H9 (cell line): Measurements from ENCODE around the gene SAG. TPM values are rescaled to one million over a fixed set of nuclear protein-coding genes. Genes with fewer than 3 reads are reported as not detected.

Source experiments
- DNase-seq: peaks from one replicate; pipeline ENCODE4 v3.0.0-alpha.2; 2017
- H2AFZ ChIP-seq: one replicate; pipeline ENCODE4 v1.6.1; 2013; ENCODE audit warnings: mild to moderate bottlenecking, low read length, control low read depth, moderate library complexity
- H2AK5ac ChIP-seq: 2 replicates; pipeline ENCODE4 v1.6.1; 2013; ENCODE audit warnings: low read length, control low read depth, mixed read lengths; ENCODE audit not compliant: insufficient read length
- H2BK120ac ChIP-seq: one replicate; pipeline ENCODE4 v1.6.1; 2013; ENCODE audit warnings: low read depth, mild to moderate bottlenecking, low read length, control low read depth, inconsistent platforms; ENCODE audit not compliant: poor library complexity, severe bottlenecking
- H2BK12ac ChIP-seq: 2 replicates; pipeline ENCODE4 v1.6.1; 2013; ENCODE audit warnings: low read length, control low read depth, mixed read lengths, low read depth; ENCODE audit not compliant: insufficient read length
- H2BK15ac ChIP-seq: 2 replicates; pipeline ENCODE4 v1.6.1; 2013; ENCODE audit warnings: low read depth, low read length, control low read depth
- H2BK20ac ChIP-seq: one replicate; pipeline ENCODE4 v1.6.1; 2013; ENCODE audit warnings: low read depth, mild to moderate bottlenecking, low read length, control low read depth, inconsistent platforms; ENCODE audit not compliant: poor library complexity, severe bottlenecking
- H2BK5ac ChIP-seq: 2 replicates; pipeline ENCODE4 v1.6.1; 2013; ENCODE audit warnings: low read length, control low read depth, mixed read lengths; ENCODE audit not compliant: insufficient read length
- H3K14ac ChIP-seq: 2 replicates; pipeline ENCODE4 v1.6.1; 2013; ENCODE audit warnings: low read length, control low read depth; ENCODE audit not compliant: insufficient read depth
- H3K18ac ChIP-seq: 2 replicates; pipeline ENCODE4 v1.6.1; 2013; ENCODE audit warnings: low read depth, mild to moderate bottlenecking, mixed read lengths, low read length, control low read depth; ENCODE audit not compliant: insufficient read length
- H3K23ac ChIP-seq: 2 replicates; pipeline ENCODE4 v1.6.1; 2013; ENCODE audit warnings: low read length, control low read depth, mixed read lengths, low read depth; ENCODE audit not compliant: insufficient read length
- H3K23me2 ChIP-seq: 2 replicates; pipeline ENCODE4 v1.6.1; 2013; ENCODE audit warnings: low read depth, mild to moderate bottlenecking, mixed read lengths, low read length, control low read depth; ENCODE audit not compliant: insufficient read length, poor library complexity, severe bottlenecking
- H3K27ac ChIP-seq: 2 replicates; pipeline ENCODE4 v1.5.1; 2013; ENCODE audit warnings: low read length, control low read depth, mixed read lengths, low read depth; ENCODE audit not compliant: insufficient read length
- H3K27me3 ChIP-seq: 2 replicates; pipeline ENCODE4 v1.6.1; 2013; ENCODE audit warnings: low read length, control low read depth, inconsistent platforms; ENCODE audit not compliant: insufficient read depth
- H3K4ac ChIP-seq: 2 replicates; pipeline ENCODE4 v1.6.1; 2013; ENCODE audit warnings: low read depth, mild to moderate bottlenecking, control low read depth, inconsistent platforms, low read length, moderate library complexity
- H3K4me1 ChIP-seq: 2 replicates; pipeline ENCODE4 v1.6.1; 2013; ENCODE audit warnings: low read length, control low read depth, inconsistent platforms; ENCODE audit not compliant: insufficient read depth
- H3K4me2 ChIP-seq: 2 replicates; pipeline ENCODE4 v1.6.1; 2013; ENCODE audit warnings: low read length, control low read depth, mixed read lengths; ENCODE audit not compliant: insufficient read length, insufficient read depth
- H3K56ac ChIP-seq: 2 replicates; pipeline ENCODE4 v1.6.1; 2013; ENCODE audit warnings: low read depth, mild to moderate bottlenecking, mixed read lengths, low read length, control low read depth; ENCODE audit not compliant: insufficient read length
- H3K79me1 ChIP-seq: 2 replicates; pipeline ENCODE4 v1.6.1; 2013; ENCODE audit warnings: low read depth, mild to moderate bottlenecking, moderate library complexity, low read length, control low read depth, inconsistent platforms; ENCODE audit not compliant: insufficient read depth, poor library complexity, severe bottlenecking
- H3K79me2 ChIP-seq: 2 replicates; pipeline ENCODE4 v1.6.1; 2013; ENCODE audit warnings: low read length, control low read depth, inconsistent platforms; ENCODE audit not compliant: insufficient read depth
- H3K9ac ChIP-seq: 2 replicates; pipeline ENCODE4 v1.6.1; 2013; ENCODE audit warnings: low read length, control low read depth, mixed read lengths; ENCODE audit not compliant: insufficient read length; ENCODE audit errors: extremely low read depth
- H3K9me3 ChIP-seq: one replicate; pipeline ENCODE4 v1.6.1; 2013; ENCODE audit warnings: low read depth, low read length, inconsistent platforms; ENCODE audit not compliant: control insufficient read depth
- H3T11ph ChIP-seq: one replicate; pipeline ENCODE4 v1.6.1; 2013; ENCODE audit warnings: mild to moderate bottlenecking, low read length, control low read depth, inconsistent platforms
- H4K20me1 ChIP-seq: one replicate; pipeline ENCODE4 v1.6.1; 2013; ENCODE audit not compliant: control insufficient read depth, insufficient read length, insufficient read depth
- H4K5ac ChIP-seq: 2 replicates; pipeline ENCODE4 v1.6.1; 2013; ENCODE audit warnings: low read depth, mild to moderate bottlenecking, mixed read lengths, low read length, control low read depth; ENCODE audit not compliant: insufficient read length
- H4K8ac ChIP-seq: replicated peaks from 2 replicates; pipeline ENCODE4 v1.6.1; 2013; ENCODE audit warnings: low read length, control low read depth, mixed read lengths, low read depth; ENCODE audit not compliant: insufficient read length
- H4K91ac ChIP-seq: 2 replicates; pipeline ENCODE4 v1.6.1; 2013; ENCODE audit warnings: low read depth, mild to moderate bottlenecking, moderate library complexity, mixed read lengths, low read length, control low read depth; ENCODE audit not compliant: insufficient read length
- H3K27ac Mint-ChIP-seq, 3 experiments: 2 replicates in 2 of 3; 3 replicates in 1 of 3; pipeline ENCODE4 v1.8.0; 2020 to 2021; ENCODE audit warnings: mixed read lengths in 3 of 3, mild to moderate bottlenecking in 1 of 3, moderate library complexity in 1 of 3
- H3K27me3 Mint-ChIP-seq: 2 replicates; pipeline ENCODE4 v1.8.0; 2021; ENCODE audit warnings: low read depth, mild to moderate bottlenecking, moderate library complexity, mixed read lengths
- H3K36me3 Mint-ChIP-seq, 3 experiments: 2 replicates in 2 of 3; 3 replicates in 1 of 3; pipeline ENCODE4 v1.8.0; 2020 to 2021; ENCODE audit warnings: low read depth in 3 of 3, mixed read lengths in 3 of 3; ENCODE audit not compliant: insufficient read depth in 1 of 3
- H3K4me1 Mint-ChIP-seq, 2 experiments: 2 replicates each; pipeline ENCODE4 v1.8.0; 2020; ENCODE audit warnings: mixed read lengths in 2 of 2
- H3K4me3 Mint-ChIP-seq, 2 experiments: 2 replicates in 1 of 2; 3 replicates in 1 of 2; pipeline ENCODE4 v1.8.0; 2020 to 2021; ENCODE audit warnings: mild to moderate bottlenecking in 2 of 2, mixed read lengths in 2 of 2, moderate library complexity in 1 of 2
- H3K9me3 Mint-ChIP-seq, 2 experiments: 2 replicates in 1 of 2; 3 replicates in 1 of 2; pipeline ENCODE4 v1.8.0; 2020; ENCODE audit warnings: mild to moderate bottlenecking in 2 of 2, mixed read lengths in 2 of 2, moderate library complexity in 1 of 2
- WGBS: extraction: QIAGEN DNeasy Blood & Tissue Kit; methylation state at CpG from one replicate; pipeline ENCODE4 v1.1.7; 2013; ENCODE audit warnings: missing lambda C conversion rate, low lambda C conversion rate, mixed read lengths; ENCODE audit not compliant: insufficient read length; ENCODE audit errors: extremely low coverage; 5-methylcytosine and 5-hydroxymethylcytosine counted together
- total RNA-seq: library from RNA; stranded (reverse); gene quantifications from 2 replicates; pipeline ENCODE4 v1.2.1, GENCODE V29; 2021
- TF ChIP-seq, protein P1 (sequence below): fragments of 200-600 bp; sonication (generic); conservative IDR thresholded peaks from 3 replicates; pipeline ENCODE4 v1.8.0; 2021; ENCODE audit warnings: antibody characterized with exemption, mild to moderate bottlenecking

Gene SAG
- total RNA-seq, 1 experiment from 2014 or later: not detected

DNA sequence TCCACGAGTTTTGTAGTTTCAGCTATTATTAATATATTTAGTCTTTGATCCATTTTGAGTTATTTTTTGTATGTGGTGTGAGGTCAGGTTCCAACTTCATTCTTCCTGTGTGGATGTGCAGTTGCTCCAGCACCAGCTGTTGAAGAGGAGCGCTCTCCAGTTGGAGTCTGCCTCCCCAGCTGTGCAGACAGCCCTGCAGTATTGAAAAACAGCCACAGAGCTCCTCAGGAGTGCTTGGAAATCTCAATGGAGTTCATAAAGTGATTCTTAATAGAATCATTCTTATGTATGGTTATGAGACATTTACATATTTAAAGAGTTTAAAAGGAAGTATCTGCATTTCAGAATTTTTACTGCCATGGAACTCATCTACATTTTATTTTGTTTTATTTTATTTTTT, 64.0 kb downstream of the SAG start:
- no peaks in the 10 kb centered on the region; the same call in 1 of the 2 replicates for H3K4me1 ChIP-seq
- H3K4me1 Mint-ChIP-seq: peaks cover 16% of the 10 kb centered on the region in 2 experiments
- H3K9me3 ChIP-seq: no peaks in the 10 kb centered on the region
- H3K79me2 ChIP-seq: peaks cover 2% of the 10 kb centered on the region; the same call in 1 of the 2 replicates
- no peaks in the 10 kb centered on the region for H3K27me3 ChIP-seq
- no peak overlapping the region for H3K27ac ChIP-seq
- H4K20me1 ChIP-seq: no peaks in the 10 kb centered on the region
- H3K23ac ChIP-seq: no peak overlapping the region
- H2AK5ac ChIP-seq: no peak overlapping the region
- no peaks in the 10 kb centered on the region for H3K36me3 Mint-ChIP-seq
- H3K9me3 Mint-ChIP-seq: no peaks in the 10 kb centered on the region
- H3K23me2 ChIP-seq: no peaks in the 10 kb centered on the region
- H3K27ac Mint-ChIP-seq: no peak overlapping the region; a peak in 1 of 7 replicates
- H3K4ac ChIP-seq: no peak overlapping the region
- no peak overlapping the region for H3T11ph ChIP-seq
- TF ChIP-seq, protein P1, sequence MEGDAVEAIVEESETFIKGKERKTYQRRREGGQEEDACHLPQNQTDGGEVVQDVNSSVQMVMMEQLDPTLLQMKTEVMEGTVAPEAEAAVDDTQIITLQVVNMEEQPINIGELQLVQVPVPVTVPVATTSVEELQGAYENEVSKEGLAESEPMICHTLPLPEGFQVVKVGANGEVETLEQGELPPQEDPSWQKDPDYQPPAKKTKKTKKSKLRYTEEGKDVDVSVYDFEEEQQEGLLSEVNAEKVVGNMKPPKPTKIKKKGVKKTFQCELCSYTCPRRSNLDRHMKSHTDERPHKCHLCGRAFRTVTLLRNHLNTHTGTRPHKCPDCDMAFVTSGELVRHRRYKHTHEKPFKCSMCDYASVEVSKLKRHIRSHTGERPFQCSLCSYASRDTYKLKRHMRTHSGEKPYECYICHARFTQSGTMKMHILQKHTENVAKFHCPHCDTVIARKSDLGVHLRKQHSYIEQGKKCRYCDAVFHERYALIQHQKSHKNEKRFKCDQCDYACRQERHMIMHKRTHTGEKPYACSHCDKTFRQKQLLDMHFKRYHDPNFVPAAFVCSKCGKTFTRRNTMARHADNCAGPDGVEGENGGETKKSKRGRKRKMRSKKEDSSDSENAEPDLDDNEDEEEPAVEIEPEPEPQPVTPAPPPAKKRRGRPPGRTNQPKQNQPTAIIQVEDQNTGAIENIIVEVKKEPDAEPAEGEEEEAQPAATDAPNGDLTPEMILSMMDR: no peak
- no peak overlapping the region for H4K5ac ChIP-seq
- no peak overlapping the region for H3K4me2 ChIP-seq
- H3K27me3 Mint-ChIP-seq: no peaks in the 10 kb centered on the region
- no CpG with 5 or more reads among the region's 2 CpGs for WGBS
- H2AFZ ChIP-seq: no peak overlapping the region
- H4K91ac ChIP-seq: no peak overlapping the region
- H2BK120ac ChIP-seq: no peak overlapping the region
- H3K79me1 ChIP-seq: no peaks in the 10 kb centered on the region
- H2BK12ac ChIP-seq: no peak overlapping the region
- no peak overlapping the region for H2BK15ac ChIP-seq
- H3K4me3 Mint-ChIP-seq: no peak overlapping the region
- H2BK5ac ChIP-seq: no peak overlapping the region
- H3K18ac ChIP-seq: no peak overlapping the region
- no peak for DNase-seq
- no peak overlapping the region for H2BK20ac ChIP-seq
- H3K9ac ChIP-seq: no peak overlapping the region
- H3K56ac ChIP-seq: no peak overlapping the region
- no peak overlapping the region for H4K8ac ChIP-seq
- H3K14ac ChIP-seq: no peak overlapping the region
